ENCODE measurements around the gene ANXA3. TPM values are rescaled to one million over a fixed set of nuclear protein-coding genes. Genes with fewer than 3 reads are reported as not detected.
A peak's percentile ranks its signal among the peaks of the same experiment; 100 is the strongest.

The ANXA3 gene
- total and polyA plus RNA-seq, 10 donors = 7.0 to 119 (median 41.1) TPM

DNA sequence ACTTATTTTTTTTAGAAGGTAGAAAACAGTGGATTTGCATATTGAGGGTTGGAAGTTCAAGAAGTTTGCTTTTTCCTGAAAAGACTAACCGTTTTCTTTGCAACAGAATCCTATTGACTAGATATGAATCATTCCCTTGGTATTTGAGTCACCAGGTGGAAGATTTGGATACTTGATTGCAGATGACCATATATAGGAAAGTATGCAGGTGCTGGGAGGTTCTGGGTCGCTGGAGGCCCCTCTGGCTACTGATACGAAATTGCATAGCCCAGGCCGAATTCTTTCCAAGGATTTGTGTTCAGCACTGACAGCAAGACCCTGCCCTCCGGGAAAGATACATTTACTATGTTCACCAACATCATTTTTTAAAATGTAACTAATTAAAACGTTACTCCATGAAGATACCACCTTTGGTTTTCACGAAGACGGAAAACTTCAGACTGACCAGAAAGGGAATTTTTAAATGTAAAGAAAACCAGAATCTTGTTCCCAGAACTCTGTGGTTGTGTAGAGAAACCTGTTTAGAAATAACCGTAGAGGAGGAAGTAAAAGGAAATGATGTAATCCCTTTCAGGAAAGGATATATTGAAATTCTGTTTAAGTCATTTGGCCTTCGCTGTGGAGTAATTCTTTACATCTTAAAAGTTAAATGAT, 946 bp downstream of the ANXA3 start:
- 30 to 52% (median 41%) methylated on average over 10 of the region's 10 CpGs for WGBS, 5 donors
- TF ChIP-seq POLR2AphosphoS5 (IDR thresholded peaks at IDR 0.05) (no peak), POLR2A (IDR thresholded peaks at IDR 0.05) (no peak)
- TF ChIP-seq, protein P1, sequence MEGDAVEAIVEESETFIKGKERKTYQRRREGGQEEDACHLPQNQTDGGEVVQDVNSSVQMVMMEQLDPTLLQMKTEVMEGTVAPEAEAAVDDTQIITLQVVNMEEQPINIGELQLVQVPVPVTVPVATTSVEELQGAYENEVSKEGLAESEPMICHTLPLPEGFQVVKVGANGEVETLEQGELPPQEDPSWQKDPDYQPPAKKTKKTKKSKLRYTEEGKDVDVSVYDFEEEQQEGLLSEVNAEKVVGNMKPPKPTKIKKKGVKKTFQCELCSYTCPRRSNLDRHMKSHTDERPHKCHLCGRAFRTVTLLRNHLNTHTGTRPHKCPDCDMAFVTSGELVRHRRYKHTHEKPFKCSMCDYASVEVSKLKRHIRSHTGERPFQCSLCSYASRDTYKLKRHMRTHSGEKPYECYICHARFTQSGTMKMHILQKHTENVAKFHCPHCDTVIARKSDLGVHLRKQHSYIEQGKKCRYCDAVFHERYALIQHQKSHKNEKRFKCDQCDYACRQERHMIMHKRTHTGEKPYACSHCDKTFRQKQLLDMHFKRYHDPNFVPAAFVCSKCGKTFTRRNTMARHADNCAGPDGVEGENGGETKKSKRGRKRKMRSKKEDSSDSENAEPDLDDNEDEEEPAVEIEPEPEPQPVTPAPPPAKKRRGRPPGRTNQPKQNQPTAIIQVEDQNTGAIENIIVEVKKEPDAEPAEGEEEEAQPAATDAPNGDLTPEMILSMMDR (IDR thresholded peaks at IDR 0.05 in 8 of 11, conservative IDR thresholded peaks at IDR 0.05 in 3 of 11) = no peak
- no peaks in the 10 kb centered on the region for H3K9me3 ChIP-seq
- H3K27me3 ChIP-seq (replicated peaks in 1 of 7) = peaks cover 0 to 40% (median 19%) of the 10 kb centered on the region in 7 donors
- H3K4me1 ChIP-seq = peaks cover 0 to 37% (median 19%) of the 10 kb centered on the region in 6 donors
- peak overlapping the region in 7 of 8 donors; percentile 44 to 92 (median 83) for H3K27ac ChIP-seq
- intact Hi-C loops (cut with DNase I; ENCODE audit: low total_unique reads) = no loop called here
- peaks cover 0 to 18% (median 0%) of the 10 kb centered on the region in 6 donors for H3K36me3 ChIP-seq
- peak overlapping the region in 7 of 8 donors; percentile 41 to 79 (median 47) for H3K4me3 ChIP-seq
- no peak for DNase-seq

DNA sequence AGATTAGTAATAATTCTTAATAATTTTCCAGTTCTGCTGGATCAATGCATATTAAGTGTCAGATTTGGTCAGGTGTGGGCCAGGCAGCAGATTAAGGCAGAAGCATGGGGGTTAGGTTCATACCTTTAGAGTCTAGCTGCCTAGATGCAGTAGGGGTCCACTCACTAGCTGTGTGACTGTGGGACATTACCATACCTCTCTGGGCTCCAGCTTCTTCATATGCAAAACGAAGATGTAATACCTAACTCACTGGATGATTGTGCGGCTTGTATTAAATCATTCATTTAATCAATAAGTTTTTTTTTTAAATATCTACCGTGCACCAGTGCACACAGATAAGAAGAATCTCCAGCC, 1.4 kb downstream of the ANXA3 start:
- peak overlapping the region in 5 of 8 donors; percentile 44 to 92 (median 88) for H3K27ac ChIP-seq
- H3K27me3 ChIP-seq (replicated peaks in 1 of 7) = peaks cover 0 to 40% (median 19%) of the 10 kb centered on the region in 7 donors
- H3K4me1 ChIP-seq = peaks cover 0 to 38% (median 19%) of the 10 kb centered on the region in 6 donors
- intact Hi-C loops (cut with DNase I; ENCODE audit: low total_unique reads) = no loop called here
- WGBS, 5 donors = 70 to 95% (median 82%) methylated on average over 3 of the region's 3 CpGs
- peaks cover 0 to 18% (median 0%) of the 10 kb centered on the region in 6 donors for H3K36me3 ChIP-seq
- DNase-seq = no peak
- peak overlapping the region in 3 of 8 donors; percentile 47 to 79 (median 53) for H3K4me3 ChIP-seq
- H3K9me3 ChIP-seq = no peaks in the 10 kb centered on the region
- TF ChIP-seq, protein P1 (IDR thresholded peaks at IDR 0.05 in 8 of 11, conservative IDR thresholded peaks at IDR 0.05 in 3 of 11) = no peak
- TF ChIP-seq POLR2AphosphoS5 (IDR thresholded peaks at IDR 0.05) = no peak
- TF ChIP-seq POLR2A (IDR thresholded peaks at IDR 0.05) = no peak

DNA sequence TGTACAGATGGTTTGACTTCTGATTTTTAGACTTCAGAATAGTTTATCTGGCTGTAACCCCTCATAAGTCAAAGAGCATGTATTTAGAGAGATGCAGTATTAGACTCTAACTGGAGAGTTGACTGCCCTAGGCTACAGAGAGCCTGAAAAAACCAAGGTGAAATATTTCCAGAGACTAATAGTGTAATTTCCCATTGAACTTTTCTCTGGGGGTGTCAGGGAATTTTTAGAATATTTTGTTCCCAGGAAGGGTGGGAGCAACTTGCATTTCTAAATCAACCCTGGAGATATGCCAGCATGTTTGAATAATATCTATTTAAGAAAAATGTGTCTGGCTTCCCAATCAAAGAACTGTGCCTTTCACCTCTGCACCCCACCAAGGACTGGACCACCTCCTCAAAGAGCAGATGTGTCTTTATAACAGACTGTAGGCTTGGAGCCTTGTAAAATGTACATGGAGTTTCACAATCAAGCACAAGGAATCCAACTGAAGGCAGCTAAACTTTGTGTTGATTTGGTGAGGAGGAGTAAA, 2.0 kb downstream of the ANXA3 start:
- TF ChIP-seq, protein P1 (IDR thresholded peaks at IDR 0.05 in 8 of 11, conservative IDR thresholded peaks at IDR 0.05 in 3 of 11) = no peak
- TF ChIP-seq POLR2AphosphoS5 (IDR thresholded peaks at IDR 0.05) = no peak
- H3K4me1 ChIP-seq = peaks cover 0 to 38% (median 19%) of the 10 kb centered on the region in 6 donors
- H3K4me3 ChIP-seq = peak overlapping the region in 3 of 8 donors; percentile 47 to 79 (median 53)
- H3K27ac ChIP-seq = peak overlapping the region in 6 of 8 donors; percentile 39 to 92 (median 70)
- H3K27me3 ChIP-seq (replicated peaks in 1 of 7) = peaks cover 0 to 40% (median 19%) of the 10 kb centered on the region in 7 donors
- H3K36me3 ChIP-seq = peaks cover 0 to 19% (median 0%) of the 10 kb centered on the region in 6 donors
- H3K9me3 ChIP-seq = no peaks in the 10 kb centered on the region
- intact Hi-C loops (cut with DNase I; ENCODE audit: low total_unique reads) = no loop called here
- no peak for DNase-seq

DNA sequence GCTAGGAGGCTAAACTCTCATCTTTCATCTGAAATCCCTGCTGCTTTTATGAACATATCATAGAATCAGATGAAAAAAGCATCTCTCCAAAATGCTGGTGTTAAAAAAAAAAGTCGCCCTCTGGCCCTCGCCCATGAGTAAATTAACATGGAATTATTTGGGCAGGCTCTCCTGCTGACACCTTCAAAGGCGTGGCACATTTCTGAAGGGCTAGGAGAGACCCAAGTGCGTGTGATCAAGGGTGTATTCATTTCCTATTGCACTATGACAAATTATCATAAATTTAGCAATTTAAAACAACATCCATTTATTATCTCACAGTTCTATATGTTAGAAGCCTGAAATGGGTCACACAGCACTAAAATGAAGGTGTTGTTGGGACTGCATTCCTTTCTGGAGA, 5.1 kb downstream of the ANXA3 start:
- intact Hi-C loops (cut with DNase I; ENCODE audit: low total_unique reads) = no loop called here
- TF ChIP-seq POLR2A (IDR thresholded peaks at IDR 0.05) (no peak), POLR2AphosphoS5 (IDR thresholded peaks at IDR 0.05) (no peak)
- TF ChIP-seq, protein P1 (IDR thresholded peaks at IDR 0.05 in 8 of 11, conservative IDR thresholded peaks at IDR 0.05 in 3 of 11) = no peak
- peaks cover 0 to 41% (median 13%) of the 10 kb centered on the region in 6 donors for H3K4me1 ChIP-seq
- no peak for DNase-seq
- WGBS, 5 donors = 76 to 88% (median 80%) methylated on average over 4 of the region's 4 CpGs
- peaks cover 0 to 14% (median 9%) of the 10 kb centered on the region in 7 donors for H3K27me3 ChIP-seq (replicated peaks in 1 of 7)
- H3K27ac ChIP-seq = peak overlapping the region in 2 of 8 donors; percentile 2 to 31
- no peak overlapping the region for H3K4me3 ChIP-seq
- H3K9me3 ChIP-seq = no peaks in the 10 kb centered on the region
- peaks cover 0 to 43% (median 0%) of the 10 kb centered on the region in 6 donors for H3K36me3 ChIP-seq
